SK-N-SH (cell line): ENCODE results near the gene TADA2B. TPM values are rescaled to one million over a fixed set of nuclear protein-coding genes. Genes with fewer than 3 reads are reported as not detected.
A peak's percentile ranks its signal among the peaks of the same experiment; 100 is the strongest.
"Not testable (repeated sequence)": the region's sequence is repeated elsewhere in the genome, so short reads cannot be mapped to it uniquely, and the experiment has no call there.

Experiments used
- CTCF ChIA-PET: fragments of 300-600, 350-600 bp; formaldehyde crosslinking; extraction: SDS; loops from one replicate; lab custom pipeline; 2021; lab: Yijun Ruan, JAX
- POLR2A ChIA-PET: fragments of 350-600 bp; sonication (Branson Sonifier 250); formaldehyde crosslinking; extraction: SDS; loops from one replicate; lab custom pipeline; 2020; ENCODE audit warnings: antibody characterized with exemption, inconsistent platforms; lab: Yijun Ruan, JAX
- DNase-seq: peaks from one replicate; pipeline ENCODE4 v3.0.0; 2012
- H2AFZ ChIP-seq: fragments of 200-600 bp; sonication (generic); 2 replicates; pipeline ENCODE4 v1.8.1; 2016; ENCODE audit warnings: antibody characterized with exemption, mild to moderate bottlenecking, low read depth
- H3F3A ChIP-seq: fragments of 200-600 bp; sonication (generic); replicated peaks from 2 replicates; pipeline ENCODE3; 2016; ENCODE audit warnings: antibody characterized with exemption, mild to moderate bottlenecking; ENCODE audit not compliant: insufficient read depth
- H3K27ac ChIP-seq, 2 experiments: fragments of 200-500 bp in 1 of 2; fragments of 200-600 bp in 1 of 2; sonication (Bioruptor generic) in 1 of 2; sonication (generic), shearing (Covaris generic) in 1 of 2; 2 replicates each; pipeline versions ENCODE4 v1.5.1 to v1.6.1; 2014 to 2016; ENCODE audit warnings: low read depth in 2 of 2, inconsistent platforms in 1 of 2, low read length in 1 of 2, mild to moderate bottlenecking in 1 of 2, mixed read lengths in 1 of 2
- H3K27me3 ChIP-seq: fragments of 200-600 bp; sonication (generic), shearing (Covaris generic); 2 replicates; pipeline ENCODE4 v1.6.1; 2016; ENCODE audit warnings: mixed run types; ENCODE audit not compliant: insufficient read depth
- H3K36me3 ChIP-seq, 2 experiments: fragments of 200-500 bp in 1 of 2; fragments of 200-600 bp in 1 of 2; sonication (Bioruptor generic) in 1 of 2; sonication (generic) in 1 of 2; replicated peaks in 1 of 2; 2 replicates each; pipeline versions ENCODE3 to v1.5.1; 2014 to 2016; ENCODE audit warnings: low read length in 1 of 2, mild to moderate bottlenecking in 1 of 2; ENCODE audit not compliant: insufficient read depth in 2 of 2, control insufficient read depth in 1 of 2
- H3K4me1 ChIP-seq, 2 experiments: fragments of 200-500 bp in 1 of 2; fragments of 200-600 bp in 1 of 2; sonication (Bioruptor generic) in 1 of 2; sonication (generic), shearing (Covaris generic) in 1 of 2; 2 replicates each; pipeline versions ENCODE4 v1.5.1 to v1.6.1; 2014 to 2016; ENCODE audit warnings: low read depth in 1 of 2, low read length in 1 of 2, mixed run types in 1 of 2; ENCODE audit not compliant: insufficient read depth in 2 of 2, control insufficient read depth in 1 of 2
- H3K4me2 ChIP-seq: fragments of 200-600 bp; sonication (generic), shearing (Covaris generic); 2 replicates; pipeline ENCODE4 v1.6.1; 2017; ENCODE audit warnings: mixed run types
- H3K4me3 ChIP-seq, 2 experiments: fragments of 200-500 bp in 1 of 2; fragments of 200-600 bp in 1 of 2; sonication (Bioruptor generic) in 1 of 2; sonication (generic), shearing (Covaris generic) in 1 of 2; 2 replicates each; pipeline versions ENCODE4 v1.5.1 to v1.8.1; 2014 to 2016; ENCODE audit warnings: low read depth in 2 of 2, inconsistent platforms in 1 of 2, low read length in 1 of 2, mild to moderate bottlenecking in 1 of 2, mixed read lengths in 1 of 2, moderate library complexity in 1 of 2
- H3K79me2 ChIP-seq: fragments of 200-600 bp; sonication (generic); 2 replicates; pipeline ENCODE4 v1.8.1; 2017; ENCODE audit warnings: mild to moderate bottlenecking; ENCODE audit not compliant: insufficient read depth
- H3K9ac ChIP-seq: fragments of 200-600 bp; sonication (generic); 2 replicates; pipeline ENCODE4 v1.6.1; 2017; ENCODE audit warnings: mixed run types
- H3K9me2 ChIP-seq: fragments of 200-600 bp; sonication (generic); 2 replicates; pipeline ENCODE4 v1.6.1; 2017; ENCODE audit warnings: mixed run types
- H3K9me3 ChIP-seq: fragments of 200-600 bp; sonication (generic); 2 replicates; pipeline ENCODE4 v1.6.1; 2017; ENCODE audit warnings: mixed run types, mild to moderate bottlenecking, moderate library complexity
- H4K20me1 ChIP-seq: fragments of 200-600 bp; sonication (generic); 2 replicates; pipeline ENCODE4 v1.6.1; 2017; ENCODE audit warnings: mild to moderate bottlenecking, mixed run types; ENCODE audit not compliant: insufficient read depth
- CHD2 ChIP-seq: fragments of 150-350 bp; IDR thresholded peaks from 2 replicates; pipeline ENCODE4 v1.6.1; 2018; ENCODE audit warnings: low read length; ENCODE audit not compliant: partially characterized antibody
- CTCF ChIP-seq: fragments of 200-600 bp; sonication (generic); IDR thresholded peaks from 2 replicates; pipeline ENCODE4 v1.6.1; 2017; ENCODE audit warnings: antibody characterized with exemption, mild to moderate bottlenecking, moderate library complexity
- FOSL2 ChIP-seq: IDR thresholded peaks from 2 replicates; pipeline ENCODE4 v1.4.0; 2012; ENCODE audit warnings: low read depth, mild to moderate bottlenecking, moderate library complexity, borderline replicate concordance
- GATA2 ChIP-seq: sonication (generic); formaldehyde crosslinking; IDR thresholded peaks from 2 replicates; pipeline ENCODE4 v1.5.0; 2020; ENCODE audit warnings: mild to moderate bottlenecking, missing genetic modification reagents
- MXI1 ChIP-seq: IDR thresholded peaks from 2 replicates; pipeline ENCODE4 v1.6.1; 2012; ENCODE audit warnings: mild to moderate bottlenecking, low read depth, low read length, improper control_type of control experiment
- POLR2AphosphoS5 ChIP-seq: IDR thresholded peaks from 2 replicates; pipeline ENCODE4 v1.6.1; 2012; ENCODE audit warnings: low read depth, low read length
- RCOR1 ChIP-seq: fragments of 150-350 bp; IDR thresholded peaks from 2 replicates; pipeline ENCODE4 v1.6.1; 2017; ENCODE audit warnings: antibody characterized with exemption, low read length
- RFX5 ChIP-seq: IDR thresholded peaks from 2 replicates; pipeline ENCODE4 v1.6.1; 2012; ENCODE audit warnings: mild to moderate bottlenecking, improper control_type of control experiment, low read length
- SMC3 ChIP-seq: IDR thresholded peaks from 2 replicates; pipeline ENCODE4 v1.6.1; 2012; ENCODE audit warnings: low read depth, low read length, improper control_type of control experiment
- TAF1 ChIP-seq: IDR thresholded peaks from 2 replicates; pipeline ENCODE4 v1.6.1; 2012; ENCODE audit warnings: low read depth, mild to moderate bottlenecking, low read length, moderate library complexity, borderline replicate concordance
- TEAD4 ChIP-seq: IDR thresholded peaks from 2 replicates; pipeline ENCODE4 v1.4.0; 2012; ENCODE audit warnings: mild to moderate bottlenecking, borderline replicate concordance; ENCODE audit not compliant: insufficient read depth
- WGBS: methylation state at CpG from one replicate; pipeline ENCODE4 v1.1.6; 2017; ENCODE audit warnings: low lambda C conversion rate; 5-methylcytosine and 5-hydroxymethylcytosine counted together
- polyA plus RNA-seq, 3 experiments: library from polyadenylated mRNA; depleted of rRNA; stranded (reverse); fragments of >200 nt; gene quantifications; 2 replicates each; pipeline ENCODE4 v1.2.3, GENCODE V29; 2012
- TF ChIP-seq, protein P1 (sequence below): IDR thresholded peaks from 2 replicates; pipeline ENCODE4 v1.4.0; 2012; ENCODE audit warnings: low read depth, borderline replicate concordance
- TF ChIP-seq, protein P2 (sequence below): IDR thresholded peaks from 2 replicates; pipeline ENCODE4 v1.6.1; 2012; ENCODE audit warnings: mild to moderate bottlenecking, low read depth, low read length, moderate library complexity
- TF ChIP-seq, protein P3 (sequence below): fragments of 150-350 bp; IDR thresholded peaks from 2 replicates; pipeline ENCODE4 v1.6.1; 2016; ENCODE audit warnings: mild to moderate bottlenecking, low read depth, low read length

TADA2B gene
- polyA plus RNA-seq, 1 of the 3 experiments (the other 2 are of a cell fraction) = 8.0 TPM

DNA sequence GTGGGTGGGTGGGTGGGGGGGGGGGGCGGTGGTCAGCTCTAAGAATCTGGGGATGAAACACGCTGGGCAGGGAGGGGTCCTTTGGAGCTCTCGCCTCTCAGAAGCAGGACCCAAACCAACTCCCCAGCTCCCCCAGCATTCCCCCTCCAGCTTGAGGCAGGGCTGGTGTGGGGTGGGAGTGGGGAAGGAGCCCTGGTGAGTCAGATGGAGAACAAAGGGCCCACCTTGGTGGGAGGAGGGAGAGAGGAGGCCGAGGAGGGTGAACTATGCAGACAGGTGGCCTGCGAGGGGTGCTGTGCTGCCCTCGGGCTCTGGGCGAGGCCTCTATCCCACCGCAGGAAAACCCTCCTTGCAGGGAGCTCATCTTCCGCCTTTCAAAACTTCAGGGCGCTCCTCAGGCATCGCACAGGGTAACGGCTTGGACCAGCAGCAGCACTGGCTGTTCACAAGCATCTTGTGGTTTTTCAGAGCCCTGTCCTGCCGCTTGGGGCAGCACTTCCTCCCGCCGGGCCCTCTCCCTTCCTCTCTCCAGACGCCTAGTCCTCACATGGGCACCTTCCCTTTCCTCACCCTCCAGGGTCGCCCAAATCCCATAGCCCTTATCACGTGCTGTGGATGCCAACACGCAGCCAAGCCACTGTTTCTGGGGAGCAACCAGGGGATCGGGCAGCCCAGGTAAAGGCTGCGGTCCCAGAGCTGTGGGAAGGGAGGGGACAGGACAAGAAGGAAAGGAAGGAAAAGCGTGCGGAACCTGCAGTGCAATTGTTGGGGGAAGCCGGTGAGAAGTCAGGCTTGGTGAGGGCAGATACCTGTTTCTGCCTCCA lies 58.7 kb downstream of the TADA2B start (continued):
- peak; percentile 77 for TF ChIP-seq CTCF

DNA sequence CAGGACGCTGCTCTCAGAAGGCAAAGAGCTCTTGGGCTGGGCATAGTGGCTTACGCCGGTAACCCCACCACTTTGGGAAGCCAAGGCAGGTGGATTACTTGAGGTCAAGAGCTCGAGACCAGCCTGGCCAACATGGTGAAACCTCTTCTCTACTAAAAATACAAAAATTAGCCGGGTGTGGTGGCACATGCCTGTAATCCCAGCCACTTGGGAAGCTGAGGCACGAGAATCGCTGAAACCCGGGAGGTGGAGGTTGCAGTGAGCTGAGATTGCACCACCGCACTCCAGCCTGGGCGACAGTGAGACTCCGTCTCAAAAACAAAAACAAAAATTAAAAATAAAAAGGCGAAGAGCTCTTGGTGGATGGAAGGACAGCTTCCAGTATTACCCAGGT lies 59.3 kb downstream of the TADA2B start:
- H3K79me2 ChIP-seq, H3K27me3 ChIP-seq, H3K9me3 ChIP-seq, H3F3A ChIP-seq, H4K20me1 ChIP-seq, H3K9me2 ChIP-seq, DNase-seq, H3K27ac ChIP-seq, H3K36me3 ChIP-seq: not testable (repeated sequence)
- H2AFZ ChIP-seq = peak overlapping the region; percentile 97
- ChIA-PET CTCF (interaction anchor here (0.6 to 2.8 kb wide), 23 partner anchors 9 to 319 kb away, joined by 3 to 14 read pairs (median 5); partner anchors contain the start of gene GRPEL1), POLR2A (interaction anchor here (1.1 kb wide), 1 partner anchor 35 kb away, joined by 3 read pairs; the partner anchor contains the start of gene GRPEL1)
- peak overlapping the region; percentile 68 to 82 for H3K4me3 ChIP-seq
- peaks cover 7 to 21% of the 10 kb centered on the region in 2 experiments; a peak in 2 of 4 replicates for H3K4me1 ChIP-seq
- 44% methylated on average over 12 of the region's 12 CpGs for WGBS
- H3K4me2 ChIP-seq = peak overlapping the region; percentile 98
- H3K9ac ChIP-seq = peak overlapping the region; percentile 73

DNA sequence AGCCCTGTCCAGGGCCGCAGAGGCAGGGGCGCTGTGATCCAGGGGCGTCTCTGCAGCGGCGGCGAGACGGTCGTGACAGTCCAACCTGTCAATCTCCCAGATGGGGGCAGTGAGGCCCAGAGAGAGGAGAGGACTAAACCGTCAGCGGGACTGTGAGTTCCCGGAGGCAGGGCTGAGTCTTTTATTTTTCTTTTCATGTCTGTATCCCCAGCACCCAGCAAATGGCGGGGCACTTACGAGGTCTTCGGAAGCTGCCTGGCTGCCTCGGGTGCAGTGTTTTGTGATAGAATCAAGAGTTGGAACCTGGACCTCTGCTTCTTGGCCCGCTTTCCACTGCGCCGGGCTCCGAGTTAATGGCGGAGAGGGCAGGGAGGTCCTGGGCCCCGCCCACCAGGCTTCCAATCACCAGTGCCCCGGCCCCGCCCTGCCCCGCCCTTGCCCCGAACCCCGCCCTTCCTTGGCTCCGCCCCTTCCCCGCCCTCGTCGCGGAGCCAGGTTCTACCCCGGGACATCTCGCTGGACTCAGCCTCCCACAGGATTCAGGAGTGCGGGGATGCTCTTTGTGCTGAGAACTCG lies 59.9 kb downstream of the TADA2B start:
- H3K27me3 ChIP-seq = no peaks in the 10 kb centered on the region
- POLR2A ChIA-PET = interaction anchor here (1.1 kb wide), 1 partner anchor 35 kb away, joined by 3 read pairs; the partner anchor contains the start of gene GRPEL1
- H3K4me3 ChIP-seq = peak overlapping the region; percentile 68 to 82
- H3K4me1 ChIP-seq = peaks cover 7 to 21% of the 10 kb centered on the region in 2 experiments; a peak in 2 of 4 replicates
- H4K20me1 ChIP-seq = no peaks in the 10 kb centered on the region
- H3K27ac ChIP-seq = peak overlapping the region; percentile 33 to 43; a peak in 2 of 4 replicates
- DNase-seq = peak; percentile 98
- under 1% methylated on average over 18 of the region's 35 CpGs for WGBS
- CTCF ChIA-PET = interaction anchor here (0.6 to 2.8 kb wide), 17 partner anchors 8 to 320 kb away, joined by 3 to 14 read pairs (median 4); partner anchors contain the start of genes GRPEL1 and SORCS2
- peak overlapping the region; percentile 73 for H3K9ac ChIP-seq
- H3K36me3 ChIP-seq = no peaks in the 10 kb centered on the region
- H2AFZ ChIP-seq = peak overlapping the region; percentile 97
- H3K9me2 ChIP-seq = no peaks in the 10 kb centered on the region
- no peaks in the 10 kb centered on the region for H3K9me3 ChIP-seq
- H3K79me2 ChIP-seq = no peaks in the 10 kb centered on the region
- H3K4me2 ChIP-seq = peak overlapping the region; percentile 98
- H3F3A ChIP-seq = no peaks in the 10 kb centered on the region
- TF ChIP-seq RFX5 = no peak
- TF ChIP-seq, protein P1, sequence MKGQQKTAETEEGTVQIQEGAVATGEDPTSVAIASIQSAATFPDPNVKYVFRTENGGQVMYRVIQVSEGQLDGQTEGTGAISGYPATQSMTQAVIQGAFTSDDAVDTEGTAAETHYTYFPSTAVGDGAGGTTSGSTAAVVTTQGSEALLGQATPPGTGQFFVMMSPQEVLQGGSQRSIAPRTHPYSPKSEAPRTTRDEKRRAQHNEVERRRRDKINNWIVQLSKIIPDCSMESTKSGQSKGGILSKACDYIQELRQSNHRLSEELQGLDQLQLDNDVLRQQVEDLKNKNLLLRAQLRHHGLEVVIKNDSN = no peak
- no peak for TF ChIP-seq TEAD4
- no peak for TF ChIP-seq CHD2
- TF ChIP-seq GATA2 (CRISPR knock-in tag) = no peak
- peak; percentile 88 for TF ChIP-seq POLR2AphosphoS5
- TF ChIP-seq TAF1 = peak; percentile 54; the same call in 1 of the 2 replicates
- TF ChIP-seq, protein P2, sequence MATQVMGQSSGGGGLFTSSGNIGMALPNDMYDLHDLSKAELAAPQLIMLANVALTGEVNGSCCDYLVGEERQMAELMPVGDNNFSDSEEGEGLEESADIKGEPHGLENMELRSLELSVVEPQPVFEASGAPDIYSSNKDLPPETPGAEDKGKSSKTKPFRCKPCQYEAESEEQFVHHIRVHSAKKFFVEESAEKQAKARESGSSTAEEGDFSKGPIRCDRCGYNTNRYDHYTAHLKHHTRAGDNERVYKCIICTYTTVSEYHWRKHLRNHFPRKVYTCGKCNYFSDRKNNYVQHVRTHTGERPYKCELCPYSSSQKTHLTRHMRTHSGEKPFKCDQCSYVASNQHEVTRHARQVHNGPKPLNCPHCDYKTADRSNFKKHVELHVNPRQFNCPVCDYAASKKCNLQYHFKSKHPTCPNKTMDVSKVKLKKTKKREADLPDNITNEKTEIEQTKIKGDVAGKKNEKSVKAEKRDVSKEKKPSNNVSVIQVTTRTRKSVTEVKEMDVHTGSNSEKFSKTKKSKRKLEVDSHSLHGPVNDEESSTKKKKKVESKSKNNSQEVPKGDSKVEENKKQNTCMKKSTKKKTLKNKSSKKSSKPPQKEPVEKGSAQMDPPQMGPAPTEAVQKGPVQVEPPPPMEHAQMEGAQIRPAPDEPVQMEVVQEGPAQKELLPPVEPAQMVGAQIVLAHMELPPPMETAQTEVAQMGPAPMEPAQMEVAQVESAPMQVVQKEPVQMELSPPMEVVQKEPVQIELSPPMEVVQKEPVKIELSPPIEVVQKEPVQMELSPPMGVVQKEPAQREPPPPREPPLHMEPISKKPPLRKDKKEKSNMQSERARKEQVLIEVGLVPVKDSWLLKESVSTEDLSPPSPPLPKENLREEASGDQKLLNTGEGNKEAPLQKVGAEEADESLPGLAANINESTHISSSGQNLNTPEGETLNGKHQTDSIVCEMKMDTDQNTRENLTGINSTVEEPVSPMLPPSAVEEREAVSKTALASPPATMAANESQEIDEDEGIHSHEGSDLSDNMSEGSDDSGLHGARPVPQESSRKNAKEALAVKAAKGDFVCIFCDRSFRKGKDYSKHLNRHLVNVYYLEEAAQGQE = no peak
- TF ChIP-seq SMC3 = no peak
- TF ChIP-seq RCOR1 = no peak
- TF ChIP-seq FOSL2 = no peak
- TF ChIP-seq, protein P3, sequence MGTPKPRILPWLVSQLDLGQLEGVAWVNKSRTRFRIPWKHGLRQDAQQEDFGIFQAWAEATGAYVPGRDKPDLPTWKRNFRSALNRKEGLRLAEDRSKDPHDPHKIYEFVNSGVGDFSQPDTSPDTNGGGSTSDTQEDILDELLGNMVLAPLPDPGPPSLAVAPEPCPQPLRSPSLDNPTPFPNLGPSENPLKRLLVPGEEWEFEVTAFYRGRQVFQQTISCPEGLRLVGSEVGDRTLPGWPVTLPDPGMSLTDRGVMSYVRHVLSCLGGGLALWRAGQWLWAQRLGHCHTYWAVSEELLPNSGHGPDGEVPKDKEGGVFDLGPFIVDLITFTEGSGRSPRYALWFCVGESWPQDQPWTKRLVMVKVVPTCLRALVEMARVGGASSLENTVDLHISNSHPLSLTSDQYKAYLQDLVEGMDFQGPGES = no peak
- TF ChIP-seq MXI1 = no peak; the same call in 1 of the 2 replicates
